Duodenal mucosa (tissue), 2 donors: ENCODE measurements around the gene HNRNPLL.
"Not testable (repeated sequence)": the region's sequence is repeated elsewhere in the genome, so short reads cannot be mapped to it uniquely, and the experiment has no call there.

Experiments used
- H3K27ac ChIP-seq: one replicate; pipeline ENCODE4 v1.7.0; 2013; ENCODE audit warnings: low read depth, low read length
- H3K27me3 ChIP-seq, 2 donors: one replicate each; pipeline ENCODE4 v1.7.0; 2013; ENCODE audit warnings: low read length in 2 of 2, control low read depth in 1 of 2; ENCODE audit not compliant: insufficient read depth in 2 of 2, control insufficient read depth in 1 of 2
- H3K36me3 ChIP-seq, 2 donors: one replicate each; pipeline ENCODE4 v1.7.0; 2013; ENCODE audit warnings: low read length in 2 of 2, control low read depth in 1 of 2; ENCODE audit not compliant: insufficient read depth in 2 of 2, control insufficient read depth in 1 of 2
- H3K4me1 ChIP-seq, 2 donors: one replicate each; pipeline ENCODE4 v1.7.0; 2013; ENCODE audit warnings: low read length in 2 of 2, control low read depth in 1 of 2; ENCODE audit not compliant: insufficient read depth in 2 of 2, control insufficient read depth in 1 of 2
- H3K4me3 ChIP-seq, 2 donors: one replicate each; pipeline ENCODE4 v1.7.0; 2013; ENCODE audit warnings: low read length in 2 of 2, low read depth in 1 of 2
- H3K9ac ChIP-seq, 2 donors: one replicate each; pipeline ENCODE4 v1.7.0; 2013; ENCODE audit warnings: low read length in 2 of 2, low read depth in 1 of 2
- H3K9me3 ChIP-seq, 2 donors: one replicate each; pipeline ENCODE4 v1.7.0; 2013; ENCODE audit warnings: low read length in 2 of 2, control low read depth in 1 of 2; ENCODE audit not compliant: control insufficient read depth in 1 of 2

Gene HNRNPLL

GRCh38 chr2:38602732-38603401 lies at the start of gene HNRNPLL:
TSS of gene HNRNPLL (minus strand) at chr2:38602928. CDS start at chr2:38602626, 302 bp downstream.
- no peaks in the 10 kb centered on the region for H3K27me3 ChIP-seq
- peaks cover 17 to 26% of the 10 kb centered on the region in 2 donors for H3K4me1 ChIP-seq
- peak within 1 kb of the TSS; percentile 96 for H3K27ac ChIP-seq
- peak within 1 kb of the TSS; percentile 82 to 92 for H3K9ac ChIP-seq
- H3K9me3 ChIP-seq: no peaks in the 10 kb centered on the region
- peak within 1 kb of the TSS; percentile 81 to 83 for H3K4me3 ChIP-seq
- no peaks in the 10 kb centered on the region for H3K36me3 ChIP-seq

GRCh38 chr2:38650717-38651116 lies 48.0 kb upstream of the HNRNPLL start:
- H3K4me1 ChIP-seq: peaks cover 14 to 25% of the 10 kb centered on the region in 2 donors
- H3K4me3 ChIP-seq: no peak overlapping the region
- no peaks in the 10 kb centered on the region for H3K9me3 ChIP-seq
- no peak overlapping the region for H3K9ac ChIP-seq
- no peaks in the 10 kb centered on the region for H3K36me3 ChIP-seq
- H3K27ac ChIP-seq: no peak overlapping the region
- H3K27me3 ChIP-seq: no peaks in the 10 kb centered on the region

DNA sequence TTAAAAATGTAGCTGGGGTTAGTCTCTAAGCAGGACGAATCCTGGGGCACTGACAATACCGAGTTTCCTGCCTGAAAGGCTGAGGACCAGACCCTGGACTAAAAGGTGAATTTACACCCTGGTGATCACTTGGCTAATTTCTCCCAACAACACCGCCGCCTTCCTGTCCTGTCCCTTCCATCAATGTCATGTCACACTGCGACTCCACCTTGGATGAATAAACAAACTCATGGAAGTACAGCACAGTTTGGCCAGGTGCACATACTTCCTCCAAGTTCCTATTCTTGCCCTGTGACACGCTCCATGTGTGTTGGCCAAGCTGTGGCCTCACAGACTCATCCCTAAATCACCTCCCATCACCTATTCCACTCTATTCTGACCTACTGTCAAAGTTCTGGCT lies 47.3 kb upstream of the HNRNPLL start:
- Histone ChIP-seq H3K4me3 (no peak overlapping the region), H3K9me3 (no peaks in the 10 kb centered on the region), H3K36me3 (no peaks in the 10 kb centered on the region), H3K4me1 (peaks cover 14 to 25% of the 10 kb centered on the region in 2 donors), H3K9ac (no peak overlapping the region), H3K27ac (no peak overlapping the region), H3K27me3 (no peaks in the 10 kb centered on the region)

DNA sequence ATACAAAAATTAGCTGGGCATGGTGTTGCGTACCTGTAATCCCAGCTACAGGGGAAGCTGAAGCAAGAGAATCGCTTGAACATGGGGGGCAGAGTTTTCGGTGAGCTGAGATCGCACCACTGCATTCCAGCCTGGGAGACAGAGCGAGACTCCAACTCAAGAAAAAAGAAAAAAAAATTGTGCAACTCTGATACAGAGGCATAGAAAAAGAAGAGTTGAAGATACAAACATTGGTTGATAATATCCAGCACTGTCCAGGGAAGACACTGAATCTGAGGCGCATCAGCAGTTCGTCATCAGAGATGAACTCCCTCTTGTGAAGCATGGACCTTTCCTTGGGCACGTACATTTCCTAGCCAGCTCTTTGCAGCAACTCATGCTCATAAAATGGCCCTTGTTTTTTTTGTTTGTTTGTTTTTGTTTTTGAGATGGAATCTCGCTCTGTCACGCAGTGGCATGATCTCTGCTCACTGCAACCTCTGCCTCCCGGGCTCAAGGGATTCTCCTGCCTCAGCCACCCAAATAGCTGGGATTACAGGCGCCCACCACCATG lies 46.5 kb upstream of the HNRNPLL start:
- no peaks in the 10 kb centered on the region for H3K36me3 ChIP-seq
- H3K9me3 ChIP-seq: no peaks in the 10 kb centered on the region
- H3K4me3 ChIP-seq: no peak overlapping the region
- no peak overlapping the region for H3K9ac ChIP-seq
- peaks cover 11 to 23% of the 10 kb centered on the region in 2 donors for H3K4me1 ChIP-seq
- H3K27me3 ChIP-seq: no peaks in the 10 kb centered on the region
- H3K27ac ChIP-seq: no peak overlapping the region

DNA sequence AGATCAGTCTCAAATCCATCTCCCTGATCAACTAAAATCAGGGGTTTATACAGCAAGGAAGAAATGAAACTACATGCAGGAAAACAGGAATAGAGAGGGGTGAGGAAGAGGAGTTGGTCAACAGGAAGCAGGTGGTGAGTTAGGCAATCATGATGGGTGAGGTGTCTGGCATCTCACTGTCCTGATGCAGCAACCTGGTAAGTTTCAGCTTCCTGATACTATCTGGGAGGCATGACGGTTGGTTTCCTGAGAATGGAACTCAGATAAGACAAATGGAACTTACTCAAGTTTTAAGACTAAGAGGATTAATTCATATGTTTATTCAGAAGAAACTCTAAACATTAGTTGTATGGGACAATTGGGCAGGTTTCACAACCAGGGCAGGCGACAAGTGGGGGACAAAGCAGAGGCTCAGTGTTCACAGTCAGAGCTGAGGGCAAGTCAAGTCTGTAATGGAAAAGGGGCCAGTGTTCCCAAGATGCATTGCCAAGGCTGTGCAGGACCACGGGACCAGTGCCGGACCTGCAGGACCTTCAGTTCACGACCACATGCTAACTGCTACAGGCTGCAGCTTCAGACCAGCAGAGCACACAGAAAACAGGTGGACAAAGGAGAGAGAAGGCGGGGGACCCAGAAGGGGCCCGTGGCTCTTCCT lies 45.5 kb upstream of the HNRNPLL start:
- Histone ChIP-seq H3K36me3 (no peaks in the 10 kb centered on the region), H3K9me3 (no peaks in the 10 kb centered on the region), H3K4me1 (peaks cover 6 to 13% of the 10 kb centered on the region in 2 donors), H3K27me3 (no peaks in the 10 kb centered on the region), H3K9ac (no peak overlapping the region), H3K4me3 (no peak overlapping the region), H3K27ac (no peak overlapping the region)

GRCh38 chr2:38643683-38644511 lies 41.2 kb upstream of the HNRNPLL start:
- not testable (repeated sequence) for H3K4me1 ChIP-seq, H3K9ac ChIP-seq, H3K36me3 ChIP-seq, H3K4me3 ChIP-seq, H3K27ac ChIP-seq, H3K9me3 ChIP-seq, H3K27me3 ChIP-seq

GRCh38 chr2:38643021-38643671 lies 40.4 kb upstream of the HNRNPLL start:
- H3K9ac ChIP-seq: no peak overlapping the region
- no peaks in the 10 kb centered on the region for H3K9me3 ChIP-seq
- no peak overlapping the region for H3K4me3 ChIP-seq
- H3K27me3 ChIP-seq: no peaks in the 10 kb centered on the region
- H3K27ac ChIP-seq: no peak overlapping the region
- H3K4me1 ChIP-seq: peaks cover 0 to 4% of the 10 kb centered on the region in 2 donors
- H3K36me3 ChIP-seq: no peaks in the 10 kb centered on the region

DNA sequence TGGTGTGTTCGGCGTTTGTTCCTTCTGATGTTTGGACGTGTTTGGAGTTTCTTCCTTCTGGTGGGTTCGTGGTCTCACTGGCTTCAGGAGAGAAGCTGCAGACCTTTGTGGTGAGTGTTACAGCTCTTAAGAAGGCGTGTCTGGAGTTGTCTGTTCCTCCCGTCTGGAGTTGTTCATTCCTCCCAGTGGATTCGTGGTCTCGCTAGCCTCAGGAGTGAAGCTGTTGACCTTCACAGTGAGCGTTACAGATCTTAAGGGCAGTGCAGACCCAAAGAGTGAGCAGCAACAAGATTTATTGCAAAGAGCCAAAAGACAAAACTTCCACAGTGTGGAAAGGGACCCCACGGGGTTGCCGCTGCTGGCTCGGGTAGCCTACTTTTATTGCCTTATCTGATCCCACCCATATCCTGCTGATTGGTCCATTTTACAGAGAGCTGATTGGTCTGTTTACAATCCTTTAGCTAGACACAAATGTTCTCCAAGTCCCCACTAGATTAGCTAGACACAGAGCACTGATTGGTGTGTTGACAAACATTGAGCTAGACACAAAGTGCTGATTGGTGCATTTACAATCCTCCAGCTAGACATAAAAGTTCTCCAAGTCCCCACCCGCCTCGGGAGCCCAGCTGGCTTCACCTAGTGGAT lies 39.8 kb upstream of the HNRNPLL start:
- not testable (repeated sequence) for H3K36me3 ChIP-seq, H3K4me1 ChIP-seq, H3K4me3 ChIP-seq, H3K9ac ChIP-seq, H3K27ac ChIP-seq, H3K27me3 ChIP-seq, H3K9me3 ChIP-seq

- H3K27me3 ChIP-seq: no peaks in the 10 kb centered on the region
- H3K36me3 ChIP-seq: no peaks in the 10 kb centered on the region
- H3K4me3 ChIP-seq: no peak overlapping the region
- H3K9ac ChIP-seq: no peak overlapping the region
- H3K9me3 ChIP-seq: no peaks in the 10 kb centered on the region
- H3K4me1 ChIP-seq: no peaks in the 10 kb centered on the region
- no peak overlapping the region for H3K27ac ChIP-seq
These were observed 33.3 kb upstream of the HNRNPLL start for GRCh38 chr2:38636069-38636468.
